HEK293 (cell line): ENCODE measurements around the gene P4HA3.

Experiments
- CTCF ChIA-PET: fragments of 350-600 bp; formaldehyde crosslinking; extraction: SDS; loops from one replicate; lab custom pipeline; 2021; ENCODE audit warnings: antibody characterized with exemption; lab: Yijun Ruan, JAX
- POLR2A ChIA-PET: fragments of 300-600 bp; formaldehyde crosslinking; extraction: SDS; loops from one replicate; lab custom pipeline; 2020; ENCODE audit warnings: antibody characterized with exemption, inconsistent platforms; lab: Yijun Ruan, JAX
- H3K27ac ChIP-seq: fragments of 200-500 bp; sonication (Bioruptor generic); 2 replicates; pipeline ENCODE4 v1.5.1; 2014; ENCODE audit warnings: low read depth, low read length, control low read depth, inconsistent platforms; ENCODE audit errors: extremely low read depth
- H3K36me3 ChIP-seq, 2 experiments: fragments of 200-500 bp in 1 of 2; sonication (Bioruptor generic) in 1 of 2; 1 replicate in 1 of 2; 2 replicates in 1 of 2; pipeline ENCODE4 v1.5.1; 2014 to 2017; ENCODE audit warnings: inconsistent platforms in 2 of 2, low read length in 2 of 2; ENCODE audit not compliant: control insufficient read depth in 2 of 2, insufficient read depth in 1 of 2
- H3K4me1 ChIP-seq: fragments of 200-500 bp; sonication (Bioruptor generic); 2 replicates; pipeline ENCODE4 v1.5.1; 2014; ENCODE audit warnings: mild to moderate bottlenecking, low read length, inconsistent platforms; ENCODE audit not compliant: control insufficient read depth, insufficient read depth
- H3K4me3 ChIP-seq: 2 replicates; pipeline ENCODE4 v1.5.1; 2011; ENCODE audit warnings: low read depth, mild to moderate bottlenecking, control low read depth, low read length, moderate library complexity
- H3K9me3 ChIP-seq: fragments of 200-500 bp; sonication (Bioruptor generic); 2 replicates; pipeline ENCODE4 v1.5.1; 2014; ENCODE audit warnings: low read depth, low read length, inconsistent platforms; ENCODE audit not compliant: control insufficient read depth, insufficient read depth
- HOXA7 ChIP-seq: sonication (generic); formaldehyde crosslinking; IDR thresholded peaks from 2 replicates; pipeline ENCODE4 v1.8.1; 2022; ENCODE audit warnings: missing genetic modification reagents, borderline replicate concordance
- KLF8 ChIP-seq: fragments of 450-650 bp; formaldehyde crosslinking; IDR thresholded peaks from 2 replicates; pipeline ENCODE4 v1.5.1; 2016; ENCODE audit warnings: missing biosample characterization, missing genetic modification characterization
- YY2 ChIP-seq: fragments of 450-650 bp; formaldehyde crosslinking; IDR thresholded peaks from 2 replicates; pipeline ENCODE4 v1.5.1; 2016; ENCODE audit warnings: missing biosample characterization, missing genetic modification characterization
- ZBTB48 ChIP-seq: fragments of 450-650 bp; formaldehyde crosslinking; IDR thresholded peaks from 2 replicates; pipeline ENCODE4 v1.5.1; 2016; ENCODE audit warnings: missing biosample characterization, missing genetic modification characterization
- ZIC2 ChIP-seq: fragments of 450-650 bp; formaldehyde crosslinking; IDR thresholded peaks from 2 replicates; pipeline ENCODE4 v1.5.1; 2016; ENCODE audit warnings: missing biosample characterization, missing genetic modification characterization
- ZNF10 ChIP-seq: fragments of 450-650 bp; formaldehyde crosslinking; IDR thresholded peaks from 2 replicates; pipeline ENCODE4 v1.5.1; 2017; ENCODE audit warnings: missing biosample characterization, missing genetic modification characterization
- ZNF157 ChIP-seq: fragments of 450-650 bp; formaldehyde crosslinking; IDR thresholded peaks from 2 replicates; pipeline ENCODE4 v1.5.1; 2016; ENCODE audit warnings: missing biosample characterization, missing genetic modification characterization
- ZNF18 ChIP-seq: fragments of 450-650 bp; formaldehyde crosslinking; IDR thresholded peaks from 2 replicates; pipeline ENCODE4 v1.5.1; 2016; ENCODE audit warnings: missing biosample characterization, missing genetic modification characterization
- ZNF184 ChIP-seq: fragments of 450-650 bp; IDR thresholded peaks from 2 replicates; pipeline ENCODE4 v1.5.1; 2018; ENCODE audit warnings: missing biosample characterization, mild to moderate bottlenecking, missing genetic modification characterization
- ZNF223 ChIP-seq: fragments of 450-650 bp; formaldehyde crosslinking; IDR thresholded peaks from 2 replicates; pipeline ENCODE4 v1.5.1; 2016; ENCODE audit warnings: missing biosample characterization, missing genetic modification characterization
- ZNF23 ChIP-seq: fragments of 450-650 bp; formaldehyde crosslinking; IDR thresholded peaks from 2 replicates; pipeline ENCODE4 v1.5.1; 2016; ENCODE audit warnings: missing biosample characterization, missing genetic modification characterization, borderline replicate concordance
- ZNF354C ChIP-seq: fragments of 450-650 bp; formaldehyde crosslinking; IDR thresholded peaks from 2 replicates; pipeline ENCODE4 v1.5.1; 2016; ENCODE audit warnings: missing biosample characterization, missing genetic modification characterization, low read depth, borderline replicate concordance
- ZNF404 ChIP-seq: fragments of 450-650 bp; formaldehyde crosslinking; IDR thresholded peaks from 2 replicates; pipeline ENCODE4 v1.5.1; 2017; ENCODE audit warnings: missing biosample characterization, missing genetic modification characterization
- ZNF501 ChIP-seq: fragments of 450-650 bp; formaldehyde crosslinking; IDR thresholded peaks from 2 replicates; pipeline ENCODE4 v1.5.1; 2016; ENCODE audit warnings: missing biosample characterization, missing genetic modification characterization
- ZNF518A ChIP-seq: fragments of 450-650 bp; formaldehyde crosslinking; conservative IDR thresholded peaks from 2 replicates; pipeline ENCODE4 v1.5.1; 2016; ENCODE audit warnings: low read depth, missing biosample characterization, missing genetic modification characterization
- ZNF555 ChIP-seq: fragments of 450-650 bp; formaldehyde crosslinking; conservative IDR thresholded peaks from 2 replicates; pipeline ENCODE4 v1.5.1; 2017; ENCODE audit warnings: missing biosample characterization, mild to moderate bottlenecking, missing genetic modification characterization, inconsistent platforms
- ZNF692 ChIP-seq: fragments of 450-650 bp; formaldehyde crosslinking; IDR thresholded peaks from 2 replicates; pipeline ENCODE4 v1.5.1; 2016; ENCODE audit warnings: missing biosample characterization, missing genetic modification characterization
- ZSCAN16 ChIP-seq: fragments of 450-650 bp; formaldehyde crosslinking; IDR thresholded peaks from 2 replicates; pipeline ENCODE4 v1.5.1; 2016; ENCODE audit warnings: missing biosample characterization, missing genetic modification characterization
- ZSCAN18 ChIP-seq: fragments of 450-650 bp; formaldehyde crosslinking; IDR thresholded peaks from 2 replicates; pipeline ENCODE4 v1.5.1; 2016; ENCODE audit warnings: missing biosample characterization, missing genetic modification characterization

Gene P4HA3

GRCh38 chr11:74265256-74265655 is 46.2 kb downstream of the P4HA3 start:
- Histone ChIP-seq H3K27ac (no peak overlapping the region), H3K36me3 (no peaks in the 10 kb centered on the region), H3K9me3 (no peaks in the 10 kb centered on the region), H3K4me1 (0 out of 2 replicates have a peak, but pooled peaks cover 3% of the 10 kb centered on the region), H3K4me3 (no peak overlapping the region)
- ChIA-PET POLR2A (no interaction called here), CTCF (interaction anchor here (0.9 to 1.0 kb wide), 3 partner anchors 14 to 184 kb away, joined by 3 read pairs; no protein-coding TSS in a partner anchor)
- TF ChIP-seq ZNF10 (tag by site-specific recombination) = no peak
- no peak for TF ChIP-seq ZNF692 (tag by site-specific recombination)
- TF ChIP-seq ZNF18 = no peak
- TF ChIP-seq ZNF518A (tag by site-specific recombination) = no peak
- no peak for TF ChIP-seq ZSCAN16 (tag by site-specific recombination)
- TF ChIP-seq ZNF555 (tag by site-specific recombination) = no peak
- no peak for TF ChIP-seq ZNF501 (tag by site-specific recombination)
- no peak for TF ChIP-seq ZIC2
- no peak for TF ChIP-seq ZNF404 (tag by site-specific recombination)
- TF ChIP-seq YY2 (tag by site-specific recombination) = no peak
- no peak for TF ChIP-seq ZNF157
- no peak for TF ChIP-seq KLF8 (tag by site-specific recombination)
- TF ChIP-seq ZNF354C (tag by site-specific recombination) = no peak
- TF ChIP-seq ZSCAN18 = no peak
- TF ChIP-seq HOXA7 (CRISPR knock-in tag) = no peak
- no peak for TF ChIP-seq ZNF184
- TF ChIP-seq ZNF223 = no peak
- no peak for TF ChIP-seq ZBTB48 (tag by site-specific recombination)
- TF ChIP-seq ZNF23 (tag by site-specific recombination) = no peak
